Heart left ventricle (tissue), 16 donors: Measurements from ENCODE around the gene R3HDM2. TPM values are rescaled to one million over a fixed set of nuclear protein-coding genes. Genes with fewer than 3 reads are reported as not detected.
"Not testable (repeated sequence)": the region's sequence is repeated elsewhere in the genome, so short reads cannot be mapped to it uniquely, and the experiment has no call there.

Experiments used
- ATAC-seq, 4 donors: fragments of 200-7000 bp; cut with Tn5 transposase; one replicate each; pipeline ENCODE4 v1.9.1; 2020 to 2022; ENCODE audit warnings: moderate library complexity in 4 of 4, mild to moderate bottlenecking in 3 of 4, moderate number of reproducible peaks in 1 of 4
- DNase-seq, 5 donors: peaks; one replicate each; pipeline ENCODE4 v3.0.0-alpha.2; 2020
- H3K27ac ChIP-seq, 12 donors: fragments of 200-600 bp; sonication (generic) in 4 of 12; one replicate each; pipeline versions ENCODE4 v1.5.0 to v1.8.0; 2016 to 2022; ENCODE audit warnings: mild to moderate bottlenecking in 2 of 12
- H3K27me3 ChIP-seq, 9 donors: fragments of 200-600 bp; sonication (generic) in 2 of 9; one replicate each; pipeline versions ENCODE4 v1.5.1 to v1.8.0; 2016 to 2022; ENCODE audit warnings: mild to moderate bottlenecking in 3 of 9
- H3K36me3 ChIP-seq, 9 donors: fragments of 200-600 bp; sonication (generic) in 2 of 9; one replicate each; pipeline versions ENCODE4 v1.5.0 to v1.8.0; 2018 to 2022; ENCODE audit warnings: mild to moderate bottlenecking in 2 of 9
- H3K4me1 ChIP-seq, 12 donors: fragments of 200-600 bp; sonication (generic) in 4 of 12; one replicate each; pipeline versions ENCODE4 v1.5.0 to v1.8.0; 2016 to 2022; ENCODE audit warnings: mild to moderate bottlenecking in 3 of 12
- H3K4me3 ChIP-seq, 12 donors: fragments of 200-600 bp; sonication (generic) in 4 of 12; one replicate each; pipeline versions ENCODE4 v1.5.0 to v1.8.0; 2017 to 2022; ENCODE audit warnings: mild to moderate bottlenecking in 9 of 12, moderate library complexity in 4 of 12
- H3K9me3 ChIP-seq, 12 donors: fragments of 200-600 bp; sonication (generic) in 4 of 12; one replicate each; pipeline versions ENCODE4 v1.5.0 to v1.8.0; 2016 to 2022; ENCODE audit warnings: mild to moderate bottlenecking in 1 of 12
- POLR2A ChIP-seq, 2 donors: fragments of 450-650 bp; IDR thresholded peaks; one replicate each; pipeline ENCODE4 v1.6.1; 2017; ENCODE audit warnings: antibody characterized with exemption in 2 of 2, mild to moderate bottlenecking in 2 of 2, moderate library complexity in 2 of 2
- WGBS, 4 donors: extraction: QIAGEN DNeasy Blood & Tissue Kit in 2 of 4; methylation state at CpG; one replicate each; pipeline versions ENCODE4 v1.1.5 to v1.1.7; 2013 to 2018; 5-methylcytosine and 5-hydroxymethylcytosine counted together
- intact Hi-C, 10 donors: fragments of 100-400 bp; cut with DNase I; formaldehyde crosslinking; loops; one replicate each; pipeline versions ENCODE4 v1.11.1 to v1.14.2; 2022
- polyA plus RNA-seq, 2 donors: library from polyadenylated mRNA; stranded (reverse); fragments of 200-250 nt; gene quantifications; one replicate each; pipeline ENCODE4 v1.2.3, GENCODE V29; 2013
- total RNA-seq, 9 donors: library from RNA; depleted of rRNA in 2 of 9; stranded (reverse); fragments of >200 nt in 2 of 9; fragmentation: NEBNext Ultra II Directional in 3 of 9; extraction: Animal tissue kit (Norgen Biotek cat#: 25700) in 3 of 9; gene quantifications; one replicate each; pipeline versions ENCODE4 v1.1.0 to v1.2.4, GENCODE V29; 2016 to 2023
- TF ChIP-seq, protein P1 (sequence below), 12 donors: fragments of 200-600 bp; sonication (generic) in 4 of 12; IDR thresholded peaks; one replicate each; pipeline versions ENCODE4 v1.5.0 to v1.8.0; 2018 to 2022; ENCODE audit warnings: antibody characterized with exemption in 12 of 12, mild to moderate bottlenecking in 5 of 12
- donor health status: ischemic (EF 13 %, LVEDD 7.1; RV severe dilation, severe dysfunction).
- donor health status: healthy with polysubstance abuse.
- donor health status: DM: no; HTN: yes; CAD: no.
- donor health status: DM: no; HTN: no; CAD: no.
- donor health status: ischemic (EF 25% LVEDD 6.9; RV normal size, moderate dysfunction).
- donor health status: ischemic (EF 25% LVEDD 5.7; RV mildly dilated, moderate dysfunction).
- donor health status: healthy.
- donor health status: DM: yes; HTN: yes; CAD: no.
- donor health status: ischemic (EF 35%, LVEDD 5.7; RV mildly dilated, moderate dysfunction).
- donor health status: nonischemic (EF 11% LVEDD 7.7; RV severe dilation, severe dysfunction).
- donor health status: DM: yes; HTN: yes; CAD: no.
- donor health status: PGD.
- donor health status: ischemic (EF 29% LVEDD 5.4; RV normal size, mild dysfunction).
- donor health status: nonischemic (EF 23%, LVEDD 6.1; RV moderate dilation, normal function).

R3HDM2 gene
- total and polyA plus RNA-seq, 11 donors: 12.7 to 102 (median 59.8) TPM

DNA sequence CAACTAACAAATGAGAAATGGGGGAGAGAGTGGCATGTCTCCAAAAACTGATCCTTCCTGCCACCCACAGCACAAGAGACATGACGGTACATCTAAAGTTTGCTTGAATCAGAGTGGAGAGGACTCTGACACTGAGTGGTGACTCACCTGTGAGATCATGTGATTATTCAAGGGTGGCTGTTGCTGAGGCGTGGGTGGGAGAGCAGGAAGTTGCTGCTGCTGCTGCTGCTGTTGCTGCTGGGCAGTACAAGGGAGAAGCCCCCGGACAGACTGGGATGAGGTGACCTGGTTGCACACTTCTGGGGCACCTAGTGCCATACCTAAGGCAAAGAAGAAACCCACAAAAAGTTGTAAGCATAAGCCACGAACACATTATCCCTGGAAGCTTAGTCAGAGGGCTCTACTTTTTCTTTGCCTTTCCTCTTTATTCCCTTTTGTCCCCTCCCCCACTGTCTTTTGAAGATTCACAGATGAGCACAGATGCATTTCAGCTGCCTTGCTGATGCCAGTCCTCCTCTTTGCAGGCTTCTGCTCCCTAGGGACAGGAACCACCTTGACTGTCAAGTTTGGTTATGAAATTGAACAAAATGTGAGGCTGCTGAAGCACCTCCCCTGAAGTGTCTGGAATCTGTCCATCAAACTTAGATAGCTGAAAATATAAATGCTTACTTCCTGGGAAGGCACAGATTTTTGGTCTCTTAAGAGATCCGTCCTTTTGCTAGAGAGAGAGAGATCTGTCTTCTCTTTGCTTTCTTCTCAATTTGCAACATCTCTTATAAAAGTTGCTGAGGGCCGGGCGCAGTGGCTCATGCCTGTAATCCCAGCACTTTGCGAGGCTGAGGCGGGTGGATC lies 150.4 kb downstream of the R3HDM2 start:
- Histone ChIP-seq H3K4me3 (no peak overlapping the region), H3K27me3 (no peaks in the 10 kb centered on the region), H3K27ac (peak overlapping the region in 1 of 12 donors; percentile 62), H3K9me3 (no peaks in the 10 kb centered on the region), H3K4me1 (peaks cover 0 to 9% (median 0%) of the 10 kb centered on the region in 12 donors), H3K36me3 (peaks cover 0 to 96% (median 89%) of the 10 kb centered on the region in 9 donors)
- ATAC-seq (peak in 3 of 4 donors; percentile 56 to 81 (median 61)), DNase-seq (no peak)
- intact Hi-C loops: no loop called here
- TF ChIP-seq, protein P1, sequence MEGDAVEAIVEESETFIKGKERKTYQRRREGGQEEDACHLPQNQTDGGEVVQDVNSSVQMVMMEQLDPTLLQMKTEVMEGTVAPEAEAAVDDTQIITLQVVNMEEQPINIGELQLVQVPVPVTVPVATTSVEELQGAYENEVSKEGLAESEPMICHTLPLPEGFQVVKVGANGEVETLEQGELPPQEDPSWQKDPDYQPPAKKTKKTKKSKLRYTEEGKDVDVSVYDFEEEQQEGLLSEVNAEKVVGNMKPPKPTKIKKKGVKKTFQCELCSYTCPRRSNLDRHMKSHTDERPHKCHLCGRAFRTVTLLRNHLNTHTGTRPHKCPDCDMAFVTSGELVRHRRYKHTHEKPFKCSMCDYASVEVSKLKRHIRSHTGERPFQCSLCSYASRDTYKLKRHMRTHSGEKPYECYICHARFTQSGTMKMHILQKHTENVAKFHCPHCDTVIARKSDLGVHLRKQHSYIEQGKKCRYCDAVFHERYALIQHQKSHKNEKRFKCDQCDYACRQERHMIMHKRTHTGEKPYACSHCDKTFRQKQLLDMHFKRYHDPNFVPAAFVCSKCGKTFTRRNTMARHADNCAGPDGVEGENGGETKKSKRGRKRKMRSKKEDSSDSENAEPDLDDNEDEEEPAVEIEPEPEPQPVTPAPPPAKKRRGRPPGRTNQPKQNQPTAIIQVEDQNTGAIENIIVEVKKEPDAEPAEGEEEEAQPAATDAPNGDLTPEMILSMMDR (IDR thresholded peaks at IDR 0.05): no peak
- TF ChIP-seq POLR2A (IDR thresholded peaks at IDR 0.05): no peak
- WGBS, 4 donors: 75 to 82% (median 78%) methylated on average over 9 of the region's 9 CpGs

DNA sequence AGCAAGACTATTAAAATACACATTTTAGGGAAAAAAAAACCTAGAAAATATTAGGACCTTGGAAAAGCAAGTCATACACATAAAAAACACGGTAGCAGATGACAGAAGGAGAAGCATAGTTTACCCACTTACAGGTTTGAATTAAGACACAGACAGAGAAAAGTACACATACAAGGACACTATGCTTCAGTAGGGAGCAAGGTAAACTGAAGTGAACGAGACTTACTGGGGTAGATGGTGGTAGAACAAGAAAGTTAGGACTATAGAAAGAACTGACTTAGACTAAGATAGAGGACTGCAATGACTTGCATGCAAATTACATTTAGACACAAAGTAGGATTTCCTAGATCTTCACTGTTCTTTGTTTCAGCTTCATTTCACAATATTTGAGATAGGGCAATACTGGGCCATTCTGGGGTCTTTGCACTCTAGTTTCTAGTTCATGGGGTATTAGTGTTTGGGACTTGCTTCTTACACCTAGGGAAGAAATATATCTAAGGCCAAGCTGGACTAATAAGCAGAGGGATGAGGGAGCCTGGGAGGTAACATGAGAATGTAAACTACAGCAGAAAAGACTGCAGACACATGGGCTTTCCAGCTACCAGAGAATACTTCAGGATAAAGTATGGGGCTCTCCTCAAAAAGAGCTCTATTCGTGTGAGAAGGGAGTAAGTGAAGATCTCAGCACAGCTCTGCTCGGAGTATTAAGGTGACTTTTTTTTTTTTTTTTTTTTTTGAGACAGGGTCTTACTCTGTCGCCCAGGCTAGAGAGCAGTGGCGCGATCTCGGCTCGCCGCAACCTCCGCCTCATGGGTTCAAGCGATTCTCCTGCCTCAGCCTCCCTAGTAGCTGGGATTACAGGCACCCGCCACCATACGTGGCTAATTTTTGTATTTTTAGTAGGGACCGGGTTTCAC lies 152.1 kb downstream of the R3HDM2 start:
- Histone ChIP-seq H3K4me3 (no peak overlapping the region), H3K27me3 (no peaks in the 10 kb centered on the region), H3K27ac (no peak overlapping the region), H3K36me3 (peaks cover 0 to 98% (median 74%) of the 10 kb centered on the region in 9 donors), H3K9me3 (no peaks in the 10 kb centered on the region), H3K4me1 (peaks cover 0 to 9% (median under 1%) of the 10 kb centered on the region in 12 donors)
- 95 to 97% (median 95%) methylated on average over 15 of the region's 15 CpGs for WGBS, 4 donors
- intact Hi-C loops: loop anchor here in 1 of 10 donors (5.0 kb wide), 1 partner anchor 66 kb away; no protein-coding TSS in a partner anchor
- TF ChIP-seq POLR2A (IDR thresholded peaks at IDR 0.05): no peak
- TF ChIP-seq, protein P1 (IDR thresholded peaks at IDR 0.05): no peak
- DNase-seq (no peak), ATAC-seq (no peak)

DNA sequence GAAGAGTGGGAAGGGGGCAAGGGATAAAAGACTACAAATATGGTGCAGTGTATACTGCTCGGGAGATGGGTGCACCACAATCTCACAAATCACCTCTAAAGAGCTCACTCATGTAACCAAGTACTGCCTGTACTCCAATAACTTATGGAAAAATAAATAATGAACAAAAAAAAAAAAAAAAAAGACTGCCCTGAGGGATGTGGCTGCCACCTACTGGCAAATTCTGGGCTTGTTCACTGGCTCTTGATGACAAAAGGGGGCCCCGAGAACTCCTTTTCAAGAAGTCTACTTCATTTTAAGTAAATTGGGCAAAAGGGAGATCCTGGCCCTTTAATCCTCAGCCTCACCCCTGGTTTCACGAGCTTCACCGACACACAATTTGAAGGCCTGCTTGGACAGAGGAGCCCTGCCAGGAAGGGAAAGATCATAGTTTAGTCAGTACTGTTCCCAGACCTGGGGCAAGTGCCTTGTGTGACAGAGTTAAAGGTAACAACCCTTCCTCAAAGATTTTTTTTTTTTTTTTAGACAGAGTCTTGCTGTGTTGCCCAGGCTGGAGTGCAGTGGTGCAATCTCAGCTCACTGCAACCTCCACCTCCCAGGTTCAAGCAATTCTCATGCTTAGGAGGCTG lies 153.8 kb downstream of the R3HDM2 start:
- WGBS, 4 donors: 44 to 47% (median 45%) methylated on average over 4 of the region's 4 CpGs
- intact Hi-C loops: loop anchor here in 3 of 10 donors (1.0 to 5.0 kb wide), 3 partner anchors 62 to 65 kb away; no protein-coding TSS in a partner anchor
- H3K36me3 ChIP-seq: peaks cover 0 to 92% (median 57%) of the 10 kb centered on the region in 9 donors

DNA sequence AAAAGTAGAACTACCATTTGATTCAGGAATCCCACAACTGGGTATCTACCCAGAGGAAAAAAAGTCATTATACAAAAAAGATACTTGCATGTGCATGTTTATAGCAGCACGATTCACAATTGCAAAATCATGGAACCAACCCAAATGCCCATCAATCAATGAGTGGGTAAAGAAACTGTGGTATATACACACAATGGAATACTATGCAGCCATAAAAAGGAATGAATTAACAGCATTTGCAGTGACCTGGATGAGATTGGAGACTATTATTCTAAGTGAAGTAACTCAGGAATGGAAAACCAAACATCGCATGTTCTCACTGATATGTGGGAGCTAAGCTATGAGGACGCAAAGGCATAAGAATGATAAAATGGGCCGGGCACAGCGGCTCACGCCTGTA lies 154.6 kb downstream of the R3HDM2 start:
- H3K9me3 ChIP-seq, H3K27ac ChIP-seq, H3K27me3 ChIP-seq, H3K4me3 ChIP-seq, ATAC-seq, DNase-seq: not testable (repeated sequence)
- Histone ChIP-seq H3K4me1 (peaks cover 0 to 28% (median 13%) of the 10 kb centered on the region in 12 donors), H3K36me3 (peaks cover 0 to 91% (median 49%) of the 10 kb centered on the region in 9 donors)
- WGBS, 4 donors: 89 to 99% (median 96%) methylated on average over 6 of the region's 6 CpGs
- intact Hi-C loops: loop anchor here in 2 of 10 donors (2.0 to 5.0 kb wide), 2 partner anchors 61 to 64 kb away; no protein-coding TSS in a partner anchor

More for the DNA sequence above, 153.8 kb downstream of the R3HDM2 start:
- TF ChIP-seq, protein P1 (IDR thresholded peaks at IDR 0.05): peak; percentile 23 to 56 (median 43)
- TF ChIP-seq POLR2A (IDR thresholded peaks at IDR 0.05): no peak
- H3K9me3 ChIP-seq: no peaks in the 10 kb centered on the region
- no peak overlapping the region for H3K27ac ChIP-seq
- H3K4me1 ChIP-seq: peaks cover 0 to 23% (median 13%) of the 10 kb centered on the region in 12 donors
- DNase-seq (peak in 1 of 5 donors; percentile 39), ATAC-seq (peak in 1 of 4 donors; percentile 13)
- no peak overlapping the region for H3K4me3 ChIP-seq
- no peaks in the 10 kb centered on the region for H3K27me3 ChIP-seq
